HG03469 (cell line): ENCODE measurements around the gene WBP4.
A peak's percentile ranks its signal among the peaks of the same experiment; 100 is the strongest.
"Not testable (repeated sequence)": the region's sequence is repeated elsewhere in the genome, so short reads cannot be mapped to it uniquely, and the experiment has no call there.

ENCODE experiments used
- ATAC-seq: cut with Tn5 transposase; IDR thresholded peaks from one replicate; pipeline ENCODE4 v1.9.1; 2021; ENCODE audit warnings: mild to moderate bottlenecking, moderate library complexity, moderate number of reproducible peaks; ENCODE audit not compliant: unreplicated experiment

The WBP4 gene

GRCh38 chr13:41061075-41061913 lies at the start of gene WBP4:
Gene WBP4 (plus strand): TSS chr13:41061509. CDS start chr13:41061674, 165 bp downstream.
- peak; percentile 55 for ATAC-seq

GRCh38 chr13:41012536-41012935 lies 48.8 kb upstream of the WBP4 start:
- ATAC-seq: no peak

GRCh38 chr13:41013835-41014234 lies 47.5 kb upstream of the WBP4 start:
- no peak for ATAC-seq

GRCh38 chr13:41015920-41016319 lies 45.4 kb upstream of the WBP4 start:
- no peak for ATAC-seq

GRCh38 chr13:41017159-41017558 lies 44.1 kb upstream of the WBP4 start:
- no peak for ATAC-seq

- no peak for ATAC-seq
These were observed 43.3 kb upstream of the WBP4 start for GRCh38 chr13:41017817-41018601.

- no peak for ATAC-seq
These were observed 42.7 kb upstream of the WBP4 start for GRCh38 chr13:41018602-41018948.

- ATAC-seq: peak; percentile 83
These were observed 42.3 kb upstream of the WBP4 start, which contains the start of gene ELF1 for GRCh38 chr13:41019011-41019487. Gene ELF1 (minus strand): TSS chr13:41019316. CDS start chr13:40982054, 37,262 bp downstream.

GRCh38 chr13:41019578-41020347 lies 41.5 kb upstream of the WBP4 start:
- no peak for ATAC-seq

- ATAC-seq: no peak
These were observed 35.8 kb upstream of the WBP4 start for GRCh38 chr13:41025518-41025917.

- ATAC-seq: no peak
These were observed 34.5 kb upstream of the WBP4 start for GRCh38 chr13:41026788-41027187.

GRCh38 chr13:41028051-41028450 lies 33.3 kb upstream of the WBP4 start:
- no peak for ATAC-seq

- no peak for ATAC-seq
These were observed 31.7 kb upstream of the WBP4 start for GRCh38 chr13:41029629-41030028.

- no peak for ATAC-seq
These were observed 28.5 kb upstream of the WBP4 start for GRCh38 chr13:41032691-41033376.

GRCh38 chr13:41034382-41034781 lies 26.9 kb upstream of the WBP4 start:
- no peak for ATAC-seq

- ATAC-seq: no peak
These were observed 26.4 kb upstream of the WBP4 start for GRCh38 chr13:41034881-41035280.

- not testable (repeated sequence) for ATAC-seq
These were observed 24.8 kb upstream of the WBP4 start for GRCh38 chr13:41036557-41036956.

- ATAC-seq: no peak
These were observed 21.6 kb upstream of the WBP4 start for GRCh38 chr13:41039746-41040145.

- no peak for ATAC-seq
These were observed 20.6 kb upstream of the WBP4 start for GRCh38 chr13:41040584-41041334.

- ATAC-seq: not testable (repeated sequence)
These were observed 18.9 kb upstream of the WBP4 start for GRCh38 chr13:41042419-41042818.
